Kidney capillary endothelial cell (primary cell): ENCODE measurements around the gene PRELP.

Source experiments
- DNase-seq: peaks from one replicate; pipeline ENCODE4 v3.0.0-alpha.2; 2018; ENCODE audit warnings: low spot score

The PRELP gene

GRCh38 chr1:203478986-203479385 lies 3.4 kb downstream of the PRELP start:
- no peak for DNase-seq

GRCh38 chr1:203479646-203480045 lies 4.0 kb downstream of the PRELP start:
- no peak for DNase-seq

GRCh38 chr1:203480084-203480483 lies 4.5 kb downstream of the PRELP start:
- DNase-seq, result no peak

- peak; percentile 36 for DNase-seq
These were observed 5.0 kb downstream of the PRELP start for GRCh38 chr1:203480525-203481084.

- DNase-seq, result no peak
These were observed 5.6 kb downstream of the PRELP start for GRCh38 chr1:203481196-203481595.

- no peak for DNase-seq
These were observed 11.2 kb downstream of the PRELP start for GRCh38 chr1:203486618-203487370.

- no peak for DNase-seq
These were observed 12.9 kb downstream of the PRELP start for GRCh38 chr1:203488539-203488938.

- DNase-seq, result no peak
These were observed 15.0 kb downstream of the PRELP start for GRCh38 chr1:203490607-203491006.

- DNase-seq, result no peak
These were observed 16.1 kb downstream of the PRELP start for GRCh38 chr1:203491664-203492063.

- no peak for DNase-seq
These were observed 16.6 kb downstream of the PRELP start for GRCh38 chr1:203492082-203492747.

- DNase-seq, result no peak
These were observed 17.1 kb downstream of the PRELP start for GRCh38 chr1:203492748-203493130.

- no peak for DNase-seq
These were observed 18.3 kb downstream of the PRELP start, which contains the start of gene OPTC for GRCh38 chr1:203493901-203494300. TSS of gene OPTC (plus strand) at chr1:203494153. CDS start at chr1:203496006, 1,853 bp downstream.

GRCh38 chr1:203495845-203496244 lies 20.2 kb downstream of the PRELP start:
- DNase-seq, result no peak

- no peak for DNase-seq
These were observed 21.7 kb downstream of the PRELP start for GRCh38 chr1:203497269-203497777.

- DNase-seq, result no peak
These were observed 24.2 kb downstream of the PRELP start for GRCh38 chr1:203499643-203500278.

- no peak for DNase-seq
These were observed 24.7 kb downstream of the PRELP start for GRCh38 chr1:203500279-203500678.

GRCh38 chr1:203503836-203504235 lies 28.2 kb downstream of the PRELP start:
- DNase-seq, result no peak

- peak; percentile 82 for DNase-seq
These were observed 29.0 kb downstream of the PRELP start for GRCh38 chr1:203504400-203505250.

- no peak for DNase-seq
These were observed 30.1 kb downstream of the PRELP start for GRCh38 chr1:203505526-203506204.

GRCh38 chr1:203506858-203507626 lies 31.4 kb downstream of the PRELP start:
- no peak for DNase-seq
